Panc1 (cell line): ENCODE measurements around the gene MED13.

Experiments used
- POLR2AphosphoS5 ChIP-seq: IDR thresholded peaks from 2 replicates; pipeline ENCODE4 v1.6.1; 2012; ENCODE audit warnings: mild to moderate bottlenecking, low read depth, low read length, moderate library complexity
- TF ChIP-seq, protein P1 (sequence below): fragments of 450-650 bp; IDR thresholded peaks from 2 replicates; pipeline ENCODE4 v1.5.1; 2017; ENCODE audit warnings: mild to moderate bottlenecking

DNA sequence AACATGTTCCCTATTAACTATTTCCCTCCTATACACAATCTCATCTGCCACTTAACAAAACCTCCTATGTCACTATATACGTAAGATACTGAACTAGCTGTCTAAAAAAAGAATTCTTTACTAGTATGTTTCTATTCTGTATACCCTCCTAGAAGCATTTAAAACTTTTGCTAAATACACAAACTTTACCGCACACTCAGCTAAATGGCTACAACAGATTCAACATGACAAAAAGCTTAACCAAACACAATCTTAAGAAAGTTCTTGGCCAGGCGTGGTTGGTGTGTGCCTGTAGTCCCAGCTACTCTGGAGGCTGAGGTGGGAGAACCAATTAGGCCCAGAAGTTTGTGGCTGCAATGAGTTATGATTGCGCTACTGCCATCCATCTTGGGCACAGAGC lies 20.0 kb downstream of the MED13 start:
- TF ChIP-seq, protein P1, sequence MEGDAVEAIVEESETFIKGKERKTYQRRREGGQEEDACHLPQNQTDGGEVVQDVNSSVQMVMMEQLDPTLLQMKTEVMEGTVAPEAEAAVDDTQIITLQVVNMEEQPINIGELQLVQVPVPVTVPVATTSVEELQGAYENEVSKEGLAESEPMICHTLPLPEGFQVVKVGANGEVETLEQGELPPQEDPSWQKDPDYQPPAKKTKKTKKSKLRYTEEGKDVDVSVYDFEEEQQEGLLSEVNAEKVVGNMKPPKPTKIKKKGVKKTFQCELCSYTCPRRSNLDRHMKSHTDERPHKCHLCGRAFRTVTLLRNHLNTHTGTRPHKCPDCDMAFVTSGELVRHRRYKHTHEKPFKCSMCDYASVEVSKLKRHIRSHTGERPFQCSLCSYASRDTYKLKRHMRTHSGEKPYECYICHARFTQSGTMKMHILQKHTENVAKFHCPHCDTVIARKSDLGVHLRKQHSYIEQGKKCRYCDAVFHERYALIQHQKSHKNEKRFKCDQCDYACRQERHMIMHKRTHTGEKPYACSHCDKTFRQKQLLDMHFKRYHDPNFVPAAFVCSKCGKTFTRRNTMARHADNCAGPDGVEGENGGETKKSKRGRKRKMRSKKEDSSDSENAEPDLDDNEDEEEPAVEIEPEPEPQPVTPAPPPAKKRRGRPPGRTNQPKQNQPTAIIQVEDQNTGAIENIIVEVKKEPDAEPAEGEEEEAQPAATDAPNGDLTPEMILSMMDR = no peak
- TF ChIP-seq POLR2AphosphoS5 = no peak
